PC-9 (cell line): Measurements from ENCODE around the gene STRIT1. TPM values are rescaled to one million over a fixed set of nuclear protein-coding genes. Genes with fewer than 3 reads are reported as not detected.

Source experiments
- BruUV-seq: library from RNA; stranded (reverse); fragments of 400-500 nt; replicated peaks from 2 replicates; lab custom pipeline; 2021; lab: Mats Ljungman, UMichigan
- CTCF ChIA-PET: fragments of 300-600 bp; sonication (Branson Sonifier 250); formaldehyde crosslinking; loops from one replicate; lab custom pipeline; 2022; ENCODE audit warnings: antibody characterized with exemption; lab: Charles Lee
- POLR2A ChIA-PET: fragments of 300-600 bp; sonication (Branson Sonifier 250); formaldehyde crosslinking; loops from one replicate; lab custom pipeline; 2022; ENCODE audit warnings: antibody characterized with exemption; ENCODE audit not compliant: unreplicated experiment; lab: Charles Lee
- DNase-seq, 2 experiments: peaks; one replicate each; pipeline versions ENCODE4 v3.0.0 to v3.0.0-alpha.2; 2015 to 2022; ENCODE audit warnings: mixed read lengths in 1 of 2
- H2AFZ ChIP-seq: fragments of 200-600 bp; sonication (generic); 2 replicates; pipeline ENCODE4 v1.8.1; 2017; ENCODE audit warnings: antibody characterized with exemption
- H3F3A ChIP-seq: fragments of 200-600 bp; sonication (generic); 2 replicates; pipeline ENCODE4 v1.8.1; 2017; ENCODE audit warnings: antibody characterized with exemption, mild to moderate bottlenecking, low read depth; ENCODE audit not compliant: insufficient read depth
- H3K27ac ChIP-seq: fragments of 200-600 bp; sonication (generic); 2 replicates; pipeline ENCODE4 v1.6.1; 2016; ENCODE audit warnings: mixed run types
- H3K27me3 ChIP-seq: fragments of 200-600 bp; sonication (generic); 2 replicates; pipeline ENCODE4 v1.6.1; 2016; ENCODE audit warnings: low read depth, mixed run types; ENCODE audit not compliant: insufficient read depth
- H3K36me3 ChIP-seq: fragments of 200-600 bp; sonication (generic); 2 replicates; pipeline ENCODE4 v1.6.1; 2016; ENCODE audit warnings: low read depth, mixed run types
- H3K4me1 ChIP-seq: fragments of 200-600 bp; sonication (generic); replicated peaks from 2 replicates; pipeline ENCODE4 v1.6.1; 2016; ENCODE audit warnings: mixed run types; ENCODE audit not compliant: insufficient read depth
- H3K4me2 ChIP-seq: fragments of 200-600 bp; sonication (generic); 2 replicates; pipeline ENCODE4 v1.6.1; 2017; ENCODE audit warnings: mixed run types
- H3K4me3 ChIP-seq: fragments of 200-600 bp; sonication (generic); 2 replicates; pipeline ENCODE4 v1.6.1; 2016; ENCODE audit warnings: mixed run types
- H3K79me2 ChIP-seq: fragments of 200-600 bp; sonication (generic); 2 replicates; pipeline ENCODE4 v1.6.1; 2017; ENCODE audit warnings: low read depth, mixed run types
- H3K9me2 ChIP-seq: fragments of 200-600 bp; sonication (generic); 2 replicates; pipeline ENCODE4 v1.8.1; 2017; ENCODE audit warnings: mild to moderate bottlenecking; ENCODE audit not compliant: insufficient read depth
- H3K9me3 ChIP-seq: fragments of 200-600 bp; sonication (generic); 2 replicates; pipeline ENCODE4 v1.8.1; 2016; ENCODE audit warnings: low read depth; ENCODE audit not compliant: insufficient read depth
- H4K20me1 ChIP-seq: fragments of 200-600 bp; sonication (generic); 2 replicates; pipeline ENCODE4 v1.8.1; 2017; ENCODE audit not compliant: insufficient read depth
- EZH2 ChIP-seq: fragments of 200-600 bp; sonication (generic); IDR thresholded peaks from 2 replicates; pipeline ENCODE4 v1.8.0; 2017; ENCODE audit warnings: antibody characterized with exemption, low read depth
- intact Hi-C: fragments of 100-400 bp; cut with micrococcal nuclease; formaldehyde crosslinking; loops from one replicate; pipeline ENCODE4 v1.10.0; 2022; ENCODE audit not compliant: unreplicated experiment
- total RNA-seq: library from RNA; stranded (reverse); gene quantifications from 2 replicates; pipeline ENCODE4 v1.2.3, GENCODE V29; 2021
- TF ChIP-seq, protein P1 (sequence below): fragments of 200-600 bp; sonication (generic); conservative IDR thresholded peaks from 2 replicates; pipeline ENCODE4 v1.6.1; 2017; ENCODE audit warnings: mixed run types, antibody characterized with exemption, mild to moderate bottlenecking, moderate library complexity

STRIT1 gene
- total RNA-seq, 1 experiment from 2014 or later, result not detected

DNA sequence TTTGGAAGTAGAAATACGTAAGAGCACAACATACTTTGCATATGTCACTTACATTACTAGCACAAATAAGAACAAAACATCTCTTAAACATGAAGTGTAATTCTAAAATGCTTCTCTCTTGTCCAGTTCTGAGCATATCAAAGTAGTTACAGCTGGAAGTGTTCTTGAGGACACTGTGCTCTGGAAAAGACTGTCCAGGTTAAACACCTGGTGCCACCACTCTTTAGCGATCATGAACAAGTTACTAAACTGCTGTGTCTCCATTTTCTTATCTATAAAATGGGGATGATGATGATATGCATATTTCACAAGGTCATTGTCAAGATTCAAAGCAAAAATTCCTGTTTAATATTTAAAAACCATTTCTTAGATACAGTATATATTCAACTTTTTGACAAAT, 790 bp downstream of the STRIT1 start:
- CTCF ChIA-PET, result no interaction called here
- BruUV-seq, result no TSS peak
- H3K4me1 ChIP-seq, result no peaks in the 10 kb centered on the region
- H3K27me3 ChIP-seq, result no peaks in the 10 kb centered on the region
- DNase-seq, result no peak
- H3K36me3 ChIP-seq, result no peaks in the 10 kb centered on the region
- H3K79me2 ChIP-seq, result no peaks in the 10 kb centered on the region
- H3K27ac ChIP-seq, result no peak overlapping the region
- POLR2A ChIA-PET, result no interaction called here
- H3K9me3 ChIP-seq, result peaks cover 7% of the 10 kb centered on the region; the same call in 1 of the 2 replicates
- TF ChIP-seq, protein P1, sequence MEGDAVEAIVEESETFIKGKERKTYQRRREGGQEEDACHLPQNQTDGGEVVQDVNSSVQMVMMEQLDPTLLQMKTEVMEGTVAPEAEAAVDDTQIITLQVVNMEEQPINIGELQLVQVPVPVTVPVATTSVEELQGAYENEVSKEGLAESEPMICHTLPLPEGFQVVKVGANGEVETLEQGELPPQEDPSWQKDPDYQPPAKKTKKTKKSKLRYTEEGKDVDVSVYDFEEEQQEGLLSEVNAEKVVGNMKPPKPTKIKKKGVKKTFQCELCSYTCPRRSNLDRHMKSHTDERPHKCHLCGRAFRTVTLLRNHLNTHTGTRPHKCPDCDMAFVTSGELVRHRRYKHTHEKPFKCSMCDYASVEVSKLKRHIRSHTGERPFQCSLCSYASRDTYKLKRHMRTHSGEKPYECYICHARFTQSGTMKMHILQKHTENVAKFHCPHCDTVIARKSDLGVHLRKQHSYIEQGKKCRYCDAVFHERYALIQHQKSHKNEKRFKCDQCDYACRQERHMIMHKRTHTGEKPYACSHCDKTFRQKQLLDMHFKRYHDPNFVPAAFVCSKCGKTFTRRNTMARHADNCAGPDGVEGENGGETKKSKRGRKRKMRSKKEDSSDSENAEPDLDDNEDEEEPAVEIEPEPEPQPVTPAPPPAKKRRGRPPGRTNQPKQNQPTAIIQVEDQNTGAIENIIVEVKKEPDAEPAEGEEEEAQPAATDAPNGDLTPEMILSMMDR, result no peak
- TF ChIP-seq EZH2, result no peak
- H3K4me2 ChIP-seq, result no peak overlapping the region
- H4K20me1 ChIP-seq, result no peaks in the 10 kb centered on the region
- H3K4me3 ChIP-seq, result no peak overlapping the region
- intact Hi-C loops, result no loop called here
- H3F3A ChIP-seq, result no peaks in the 10 kb centered on the region
- no peaks in the 10 kb centered on the region; the same call in 1 of the 2 replicates for H3K9me2 ChIP-seq
- H2AFZ ChIP-seq, result no peak overlapping the region

GRCh38 chr3:155292133-155292532, 1.4 kb downstream of the STRIT1 start:
- BruUV-seq, result no TSS peak

GRCh38 chr3:155286736-155287135, 6.7 kb downstream of the STRIT1 start:
- Histone ChIP-seq H3K9me2 (no peaks in the 10 kb centered on the region), H3K4me2 (no peak overlapping the region), H4K20me1 (no peaks in the 10 kb centered on the region), H3K9me3 (0 out of 2 replicates have a peak, but pooled peaks cover 2% of the 10 kb centered on the region), H3F3A (no peaks in the 10 kb centered on the region), H3K27ac (no peak overlapping the region), H3K27me3 (no peaks in the 10 kb centered on the region), H3K4me1 (peaks cover 20% of the 10 kb centered on the region), H3K4me3 (no peak overlapping the region), H3K79me2 (no peaks in the 10 kb centered on the region), H3K36me3 (no peaks in the 10 kb centered on the region), H2AFZ (no peak overlapping the region)
- intact Hi-C loops, result no loop called here
- ChIA-PET POLR2A (no interaction called here), CTCF (no interaction called here)
- DNase-seq, result no peak
- TF ChIP-seq, protein P1, result no peak
- no peak for TF ChIP-seq EZH2
- no TSS peak for BruUV-seq

More at GRCh38 chr3:155292133-155292532, 1.4 kb downstream of the STRIT1 start:
- H3K27me3 ChIP-seq, result no peaks in the 10 kb centered on the region
- no peak overlapping the region for H3K4me2 ChIP-seq
- H2AFZ ChIP-seq, result no peak overlapping the region
- H3K36me3 ChIP-seq, result no peaks in the 10 kb centered on the region
- no peaks in the 10 kb centered on the region; the same call in 1 of the 2 replicates for H3K9me2 ChIP-seq
- intact Hi-C loops, result no loop called here
- peaks cover 5% of the 10 kb centered on the region; the same call in 1 of the 2 replicates for H3K9me3 ChIP-seq
- TF ChIP-seq, protein P1, result no peak
- no peak for TF ChIP-seq EZH2
- no peaks in the 10 kb centered on the region for H3K79me2 ChIP-seq
- no peak overlapping the region for H3K27ac ChIP-seq
- no peak overlapping the region for H3K4me3 ChIP-seq
- ChIA-PET CTCF (no interaction called here), POLR2A (no interaction called here)
- H4K20me1 ChIP-seq, result no peaks in the 10 kb centered on the region
- no peaks in the 10 kb centered on the region for H3K4me1 ChIP-seq
- no peaks in the 10 kb centered on the region for H3F3A ChIP-seq
- DNase-seq, result no peak
